Hepatocyte (in vitro differentiated cells): ENCODE data around the gene IFNA1. TPM values are rescaled to one million over a fixed set of nuclear protein-coding genes. Genes with fewer than 3 reads are reported as not detected.

Experiments
- DNase-seq: peaks from one replicate; pipeline ENCODE4 v3.0.0-alpha.2; 2016; ENCODE audit warnings: low spot score
- H2AFZ ChIP-seq: fragments of 200-600 bp; sonication (generic); 2 replicates; pipeline ENCODE4 v1.6.0; 2016; ENCODE audit warnings: antibody characterized with exemption, mild to moderate bottlenecking
- H3K27ac ChIP-seq: fragments of 200-600 bp; sonication (generic); 2 replicates; pipeline ENCODE4 v1.5.1; 2016; ENCODE audit warnings: mild to moderate bottlenecking
- H3K27me3 ChIP-seq: fragments of 200-600 bp; sonication (generic); 2 replicates; pipeline ENCODE4 v1.6.1; 2016
- H3K36me3 ChIP-seq: fragments of 200-600 bp; sonication (generic); replicated peaks from 2 replicates; pipeline ENCODE4 v1.5.1; 2016; ENCODE audit warnings: low read depth; ENCODE audit not compliant: insufficient read depth
- H3K4me1 ChIP-seq: fragments of 200-600 bp; sonication (generic); 2 replicates; pipeline ENCODE4 v1.5.1; 2016; ENCODE audit warnings: mild to moderate bottlenecking, moderate library complexity; ENCODE audit not compliant: insufficient read depth
- H3K4me2 ChIP-seq: fragments of 200-600 bp; sonication (generic); 2 replicates; pipeline ENCODE4 v1.6.0; 2016
- H3K4me3 ChIP-seq: fragments of 200-600 bp; sonication (generic); 2 replicates; pipeline ENCODE4 v1.5.1; 2016; ENCODE audit warnings: mild to moderate bottlenecking
- H3K79me2 ChIP-seq: fragments of 200-600 bp; sonication (generic); 2 replicates; pipeline ENCODE4 v1.6.0; 2017; ENCODE audit warnings: mild to moderate bottlenecking
- H3K9me2 ChIP-seq: fragments of 200-600 bp; sonication (generic); replicated peaks from 2 replicates; pipeline ENCODE4 v1.6.0; 2017; ENCODE audit warnings: mild to moderate bottlenecking; ENCODE audit not compliant: insufficient read depth
- H3K9me3 ChIP-seq: fragments of 200-600 bp; sonication (generic); 2 replicates; pipeline ENCODE4 v1.5.1; 2016; ENCODE audit warnings: low read depth, mild to moderate bottlenecking
- H4K20me1 ChIP-seq: fragments of 200-600 bp; sonication (generic); 2 replicates; pipeline ENCODE4 v1.6.0; 2016; ENCODE audit warnings: mild to moderate bottlenecking; ENCODE audit not compliant: insufficient read depth, poor library complexity, severe bottlenecking
- CTCF ChIP-seq: fragments of 200-600 bp; sonication (generic); IDR thresholded peaks from 2 replicates; pipeline ENCODE4 v1.5.1; 2016; ENCODE audit warnings: antibody characterized with exemption, mild to moderate bottlenecking; ENCODE audit not compliant: poor library complexity
- EZH2 ChIP-seq: fragments of 200-600 bp; sonication (generic); IDR thresholded peaks from 2 replicates; pipeline ENCODE4 v1.6.1; 2016; ENCODE audit warnings: antibody characterized with exemption, mild to moderate bottlenecking, borderline replicate concordance
- EZH2phosphoT487 ChIP-seq: fragments of 200-600 bp; sonication (generic); IDR thresholded peaks from one replicate; pipeline ENCODE4 v1.6.1; 2018; ENCODE audit warnings: antibody characterized with exemption, mild to moderate bottlenecking, low read depth, moderate library complexity; ENCODE audit not compliant: unreplicated experiment, severe bottlenecking
- WGBS: methylation state at CpG from one replicate; pipeline ENCODE4 v1.1.6; 2016; ENCODE audit warnings: low lambda C conversion rate; ENCODE audit errors: missing lambda C conversion rate; 5-methylcytosine and 5-hydroxymethylcytosine counted together
- polyA plus RNA-seq: library from polyadenylated mRNA; unstranded; fragments of >200 nt; fragmentation: Nextera tagmentation; extraction: Ambion mirVana; gene quantifications from 2 replicates; pipeline ENCODE4 v1.2.1, GENCODE V29; 2016
- total RNA-seq: library from RNA; depleted of rRNA; stranded (reverse); fragments of >200 nt; gene quantifications from 2 replicates; pipeline ENCODE4 v1.2.3, GENCODE V29; 2014

IFNA1 gene
- total and polyA plus RNA-seq, 2 experiments from 2014 or later, result not detected

DNA sequence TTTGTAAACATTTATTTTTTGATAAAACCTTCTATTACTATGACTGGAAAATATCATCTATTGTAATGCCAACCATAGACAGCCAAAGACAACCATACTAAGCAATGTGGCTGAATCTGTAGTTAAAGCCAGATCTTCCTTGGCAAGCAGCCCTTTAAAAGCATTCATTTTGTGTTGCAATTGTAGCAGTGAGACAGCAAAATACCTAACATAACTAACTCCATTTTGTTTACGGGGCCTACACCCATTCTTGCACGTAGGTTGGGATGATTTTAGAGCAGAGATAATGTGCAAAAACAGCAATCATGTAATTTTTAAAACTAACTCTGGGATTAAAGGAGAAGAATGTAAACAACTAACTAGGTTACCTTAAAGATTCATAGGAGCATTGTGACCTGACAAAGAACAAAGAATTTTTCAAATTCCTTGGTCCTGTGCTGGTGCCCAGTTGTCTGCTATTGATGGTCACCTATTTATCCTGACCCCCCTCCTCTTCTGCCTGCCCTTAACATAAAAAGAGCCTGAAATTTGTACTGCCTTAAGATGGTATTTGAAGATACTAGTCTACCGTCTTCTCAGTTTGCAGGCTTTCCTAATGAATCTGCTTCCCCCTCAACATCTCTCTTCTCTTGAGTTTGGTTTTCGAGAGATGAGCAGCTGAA, 10.6 kb downstream of the IFNA1 start:
- Histone ChIP-seq H4K20me1 (no peaks in the 10 kb centered on the region), H3K27me3 (no peaks in the 10 kb centered on the region), H3K4me2 (no peak overlapping the region), H3K27ac (no peak overlapping the region), H3K4me3 (no peak overlapping the region), H3K9me2 (no peaks in the 10 kb centered on the region), H3K79me2 (no peaks in the 10 kb centered on the region), H3K4me1 (peaks cover 2% of the 10 kb centered on the region), H3K36me3 (no peaks in the 10 kb centered on the region), H2AFZ (no peak overlapping the region), H3K9me3 (no peaks in the 10 kb centered on the region)
- no peak for DNase-seq
- WGBS, result 55% methylated on average over 4 of the region's 4 CpGs
- TF ChIP-seq EZH2phosphoT487 (no peak), EZH2 (no peak), CTCF (no peak)

- 88% methylated on average over 4 of the region's 4 CpGs for WGBS
- Histone ChIP-seq H4K20me1 (no peaks in the 10 kb centered on the region), H3K9me3 (no peaks in the 10 kb centered on the region), H3K4me2 (no peak overlapping the region), H3K4me1 (no peaks in the 10 kb centered on the region), H2AFZ (no peak overlapping the region), H3K27ac (no peak overlapping the region), H3K27me3 (no peaks in the 10 kb centered on the region), H3K9me2 (no peaks in the 10 kb centered on the region), H3K4me3 (no peak overlapping the region), H3K79me2 (no peaks in the 10 kb centered on the region), H3K36me3 (no peaks in the 10 kb centered on the region)
- no peak for DNase-seq
- TF ChIP-seq EZH2, result no peak
- no peak for TF ChIP-seq CTCF
Measured at GRCh38 chr9:21452681-21453080, 12.4 kb downstream of the IFNA1 start.

DNA sequence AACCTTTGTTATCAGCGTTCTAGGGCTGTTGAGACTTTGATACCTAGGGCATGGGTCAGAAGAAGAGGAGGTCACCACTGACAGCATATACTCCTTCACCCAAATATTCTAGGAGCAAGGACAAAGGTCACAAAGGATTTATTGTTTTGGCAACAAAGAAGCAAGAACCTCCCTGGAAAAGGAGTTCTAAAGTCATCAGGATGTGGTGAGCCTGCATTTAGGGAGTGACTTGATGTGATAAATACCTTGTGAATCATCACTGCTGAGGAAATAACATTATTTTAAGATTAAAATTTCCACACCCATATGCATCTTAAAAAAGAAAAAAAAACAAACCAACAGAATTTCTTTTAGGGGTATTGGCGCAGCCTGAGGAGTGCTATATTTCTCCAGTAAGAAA, 13.9 kb downstream of the IFNA1 start:
- Histone ChIP-seq H3K9me2 (no peaks in the 10 kb centered on the region), H3K9me3 (no peaks in the 10 kb centered on the region), H4K20me1 (no peaks in the 10 kb centered on the region), H3K4me2 (no peak overlapping the region), H3K4me1 (no peaks in the 10 kb centered on the region), H3K36me3 (no peaks in the 10 kb centered on the region), H2AFZ (no peak overlapping the region), H3K27ac (no peak overlapping the region), H3K27me3 (no peaks in the 10 kb centered on the region), H3K79me2 (no peaks in the 10 kb centered on the region), H3K4me3 (no peak overlapping the region)
- DNase-seq, result no peak
- 76% methylated on average over 2 of the region's 2 CpGs for WGBS
- TF ChIP-seq EZH2 (no peak), EZH2phosphoT487 (no peak), CTCF (no peak)

- Histone ChIP-seq H3K4me3 (no peak overlapping the region), H3K4me2 (no peak overlapping the region), H2AFZ (no peak overlapping the region), H3K9me2 (no peaks in the 10 kb centered on the region), H3K27me3 (no peaks in the 10 kb centered on the region), H3K9me3 (no peaks in the 10 kb centered on the region), H3K27ac (no peak overlapping the region), H3K79me2 (no peaks in the 10 kb centered on the region), H3K4me1 (no peaks in the 10 kb centered on the region), H3K36me3 (no peaks in the 10 kb centered on the region), H4K20me1 (no peaks in the 10 kb centered on the region)
- peak; percentile 50 for DNase-seq
- TF ChIP-seq EZH2 (no peak), CTCF (peak; percentile 50)
Measured at GRCh38 chr9:21455320-21455719, 15.1 kb downstream of the IFNA1 start.
